Measurements from ENCODE around the gene IL13RA1. TPM values are rescaled to one million over a fixed set of nuclear protein-coding genes. Genes with fewer than 3 reads are reported as not detected.
"Not testable (repeated sequence)": the region's sequence is repeated elsewhere in the genome, so short reads cannot be mapped to it uniquely, and the experiment has no call there.

The IL13RA1 gene
- total and polyA plus RNA-seq, 5 donors, result 13.6 to 30.9 (median 24.5) TPM

DNA sequence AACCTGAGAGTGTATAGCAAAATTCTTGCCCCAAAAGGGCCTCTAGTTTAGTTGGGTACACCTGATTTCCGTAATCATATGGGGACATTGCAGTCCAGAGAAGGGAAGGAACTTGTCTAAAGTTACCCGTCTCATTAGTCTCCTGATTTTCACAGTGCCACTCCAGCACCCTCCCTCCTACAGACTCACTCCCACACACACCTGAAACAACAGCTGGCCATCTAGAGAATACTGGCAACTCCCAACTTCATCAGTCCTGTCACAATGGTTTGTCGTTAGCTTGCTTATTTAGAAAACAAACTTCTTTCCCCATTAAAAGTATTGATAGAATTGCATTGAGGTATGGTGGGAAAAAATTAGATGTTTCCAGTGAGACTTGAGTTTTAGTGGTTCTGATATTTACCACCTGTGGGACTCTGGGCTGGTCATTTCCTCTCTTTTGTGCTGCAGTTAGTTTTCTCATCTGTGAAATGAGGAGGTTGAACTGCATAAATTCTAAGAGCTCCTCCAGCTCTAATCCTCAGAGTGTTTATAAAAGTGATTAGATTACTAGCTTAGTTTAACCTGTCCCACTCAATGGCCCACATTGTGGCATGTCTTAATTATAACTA, 1.7 kb downstream of the IL13RA1 start:
- Histone ChIP-seq H3K27ac (ENCODE audit: low read length) (peak overlapping the region; percentile 90), H3K27me3 (ENCODE audit: control insufficient read depth, insufficient read depth) (no peaks in the 10 kb centered on the region), H3K4me3 (ENCODE audit: low read length) (peak overlapping the region; percentile 95), H3K9me3 (ENCODE audit: control insufficient read depth, low read length) (no peaks in the 10 kb centered on the region), H3K4me1 (ENCODE audit: control insufficient read depth, insufficient read depth, low read length) (peaks cover 2% of the 10 kb centered on the region)
- ATAC-seq (no peak), DNase-seq (no peak)
- intact Hi-C loops (cut with DNase I), result no loop called here
- 72% methylated on average over 3 of the region's 3 CpGs for WGBS

- 61% methylated on average over 4 of the region's 4 CpGs for WGBS
Observed at GRCh38 chrX:118730500-118731247, 3.3 kb downstream of the IL13RA1 start.

DNA sequence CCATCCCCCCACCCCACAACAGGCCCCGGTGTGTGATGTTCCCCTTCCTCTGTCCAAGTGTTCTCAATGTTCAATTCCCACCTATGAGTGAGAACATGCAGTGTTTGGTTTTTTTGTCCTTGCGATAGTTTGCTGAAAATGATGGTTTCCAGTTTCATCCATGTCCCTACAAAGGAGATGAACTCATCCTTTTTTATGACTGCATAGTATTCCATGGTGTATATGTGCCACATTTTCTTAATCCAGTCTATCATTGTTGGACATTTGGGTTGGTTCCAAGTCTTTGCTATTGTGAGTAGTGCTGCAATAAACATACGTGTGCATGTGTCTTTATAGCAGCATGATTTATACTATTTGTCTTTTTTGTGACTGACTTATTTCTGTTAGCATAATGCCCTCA, 5.1 kb downstream of the IL13RA1 start:
- H3K4me1 ChIP-seq (ENCODE audit: control insufficient read depth, insufficient read depth, low read length); H3K9me3 ChIP-seq (ENCODE audit: control insufficient read depth, low read length); intact Hi-C loops (cut with DNase I); H3K27me3 ChIP-seq (ENCODE audit: control insufficient read depth, insufficient read depth); H3K4me3 ChIP-seq (ENCODE audit: low read length); DNase-seq; H3K27ac ChIP-seq (ENCODE audit: low read length); ATAC-seq: not testable (repeated sequence)
- WGBS, result 96% methylated on average over 3 of the region's 3 CpGs

More at GRCh38 chrX:118730500-118731247, 3.3 kb downstream of the IL13RA1 start:
- H3K9me3 ChIP-seq (ENCODE audit: control insufficient read depth, low read length), result no peaks in the 10 kb centered on the region
- DNase-seq, result no peak
- intact Hi-C loops (cut with DNase I), result no loop called here
- no peaks in the 10 kb centered on the region for H3K27me3 ChIP-seq (ENCODE audit: control insufficient read depth, insufficient read depth)
- peaks cover 2% of the 10 kb centered on the region for H3K4me1 ChIP-seq (ENCODE audit: control insufficient read depth, insufficient read depth, low read length)
- peak overlapping the region; percentile 3 for H3K27ac ChIP-seq (ENCODE audit: low read length)
- peak overlapping the region; percentile 22 for H3K4me3 ChIP-seq (ENCODE audit: low read length)
- no peak for ATAC-seq

DNA sequence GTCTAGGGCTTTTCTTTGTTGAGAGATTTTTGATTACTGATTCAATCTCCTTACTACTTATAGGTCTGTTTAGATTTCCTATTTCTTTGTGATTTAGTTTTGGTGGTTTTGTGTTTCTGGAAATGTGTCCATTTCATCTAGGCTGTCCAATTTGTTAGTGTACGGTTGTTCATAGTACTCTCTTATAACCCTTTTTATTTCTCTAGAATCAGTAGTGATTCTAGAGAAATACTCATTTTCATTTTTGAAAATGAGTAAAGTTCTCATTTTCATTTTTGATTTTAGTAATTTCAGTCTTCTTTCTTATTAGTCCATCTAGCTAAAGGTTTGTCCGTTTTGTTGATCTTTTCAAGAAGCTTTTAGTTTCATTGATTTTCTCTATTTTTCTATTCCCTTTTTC, 7.5 kb downstream of the IL13RA1 start:
- no peaks in the 10 kb centered on the region for H3K27me3 ChIP-seq (ENCODE audit: control insufficient read depth, insufficient read depth)
- ATAC-seq, result no peak
- no peak overlapping the region for H3K4me3 ChIP-seq (ENCODE audit: low read length)
- intact Hi-C loops (cut with DNase I), result no loop called here
- no peaks in the 10 kb centered on the region for H3K9me3 ChIP-seq (ENCODE audit: control insufficient read depth, low read length)
- WGBS, result 94% methylated on average over 2 of the region's 2 CpGs
- H3K4me1 ChIP-seq (ENCODE audit: control insufficient read depth, insufficient read depth, low read length), result peaks cover 1% of the 10 kb centered on the region
- H3K27ac ChIP-seq (ENCODE audit: low read length), result no peak overlapping the region
- DNase-seq, result no peak

DNA sequence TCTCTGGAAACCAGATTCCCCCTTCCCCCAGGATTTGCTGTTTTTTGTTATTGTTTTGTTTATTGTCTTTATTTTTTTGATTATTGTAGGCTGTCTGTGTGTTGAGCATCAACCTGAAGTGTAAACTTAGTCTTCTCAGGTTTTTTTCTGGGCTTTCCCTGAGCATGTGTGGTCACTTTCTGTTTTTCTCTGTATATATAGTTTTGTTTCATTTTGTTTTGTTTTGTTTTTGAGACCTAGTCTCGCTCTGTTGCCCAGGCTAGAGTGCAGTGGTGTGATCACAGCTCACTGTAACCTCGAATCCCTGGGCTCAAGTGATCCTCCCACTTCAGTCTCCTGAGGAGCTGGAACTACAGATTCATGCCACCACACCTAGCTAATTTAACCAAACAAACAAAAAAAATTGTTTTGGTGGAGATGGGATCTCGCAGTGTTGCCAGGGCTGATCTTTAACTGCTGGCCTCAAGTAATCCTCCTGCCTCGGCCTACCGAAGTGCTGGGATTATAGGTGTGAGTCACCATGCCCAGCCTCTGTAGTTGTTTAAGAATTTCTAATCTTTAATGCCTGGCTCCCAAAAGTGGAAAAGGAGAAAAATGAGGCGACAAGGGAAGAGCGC, 9.1 kb downstream of the IL13RA1 start:
- Histone ChIP-seq H3K4me3 (ENCODE audit: low read length) (no peak overlapping the region), H3K9me3 (ENCODE audit: control insufficient read depth, low read length) (no peaks in the 10 kb centered on the region), H3K4me1 (ENCODE audit: control insufficient read depth, insufficient read depth, low read length) (peaks cover 3% of the 10 kb centered on the region), H3K27me3 (ENCODE audit: control insufficient read depth, insufficient read depth) (no peaks in the 10 kb centered on the region), H3K27ac (ENCODE audit: low read length) (no peak overlapping the region)
- no peak for ATAC-seq
- WGBS, result 96% methylated on average over 7 of the region's 7 CpGs
- intact Hi-C loops (cut with DNase I), result no loop called here
- no peak for DNase-seq

- Histone ChIP-seq H3K4me3 (ENCODE audit: low read length) (no peak overlapping the region), H3K4me1 (ENCODE audit: control insufficient read depth, insufficient read depth, low read length) (peaks cover 3% of the 10 kb centered on the region), H3K27me3 (ENCODE audit: control insufficient read depth, insufficient read depth) (no peaks in the 10 kb centered on the region), H3K9me3 (ENCODE audit: control insufficient read depth, low read length) (no peaks in the 10 kb centered on the region), H3K27ac (ENCODE audit: low read length) (no peak overlapping the region)
- DNase-seq (no peak), ATAC-seq (no peak)
- intact Hi-C loops (cut with DNase I), result no loop called here
Observed at GRCh38 chrX:118739577-118739976, 12.2 kb downstream of the IL13RA1 start.

DNA sequence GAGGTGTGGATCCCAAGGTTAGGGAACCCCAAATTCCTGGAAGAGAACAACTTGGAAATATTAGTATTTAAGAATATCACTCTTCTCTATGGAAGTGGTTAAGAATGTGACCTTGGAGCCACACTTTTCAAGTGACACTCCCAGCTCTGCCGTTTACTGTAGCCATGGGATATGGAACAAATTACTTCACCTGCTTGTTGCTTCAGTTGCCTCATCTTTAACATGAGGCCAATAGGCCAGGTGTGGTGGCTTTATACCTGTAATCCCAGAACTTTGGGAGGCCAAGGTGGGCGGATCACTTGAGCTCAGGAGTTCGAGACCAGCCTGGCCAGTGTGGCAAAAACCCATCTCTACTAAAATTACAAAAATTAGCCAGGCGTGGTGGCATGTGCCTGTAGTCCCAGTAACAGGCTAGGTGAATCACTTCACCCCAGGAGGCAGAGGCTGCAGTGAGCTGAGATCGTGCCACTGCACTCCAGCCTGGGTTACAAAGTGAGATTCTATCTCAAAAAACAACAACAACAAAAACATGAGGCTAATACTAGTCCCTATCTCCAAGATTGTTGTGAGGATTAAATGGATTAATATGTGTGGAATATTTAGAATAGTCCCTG, 13.0 kb downstream of the IL13RA1 start:
- WGBS, result 75% methylated on average over 5 of the region's 5 CpGs
- no peak for ATAC-seq
- H3K4me1 ChIP-seq (ENCODE audit: control insufficient read depth, insufficient read depth, low read length), result peaks cover 3% of the 10 kb centered on the region

DNA sequence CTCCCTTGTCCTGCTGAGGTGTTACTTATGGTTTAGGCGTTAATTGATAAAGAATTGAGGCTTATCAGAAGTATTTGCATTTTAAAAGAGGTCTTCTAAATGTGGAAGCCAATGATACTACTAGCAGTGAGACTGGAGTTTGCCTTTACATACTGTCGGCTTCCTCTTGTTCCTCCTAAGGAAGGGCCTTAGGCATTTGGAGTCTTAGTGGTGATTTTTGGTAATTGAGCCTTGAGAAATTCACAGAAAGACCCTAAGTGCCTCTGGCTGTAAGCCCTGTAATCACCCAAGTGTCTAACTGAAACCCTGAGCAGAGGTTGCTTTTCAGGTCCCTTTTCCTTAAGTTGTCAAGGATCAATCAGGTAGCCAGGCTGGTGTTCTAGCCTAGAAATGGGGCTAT, 14.8 kb downstream of the IL13RA1 start:
- Histone ChIP-seq H3K27me3 (ENCODE audit: control insufficient read depth, insufficient read depth) (no peaks in the 10 kb centered on the region), H3K27ac (ENCODE audit: low read length) (no peak overlapping the region), H3K4me1 (ENCODE audit: control insufficient read depth, insufficient read depth, low read length) (peaks cover 3% of the 10 kb centered on the region), H3K9me3 (ENCODE audit: control insufficient read depth, low read length) (no peaks in the 10 kb centered on the region), H3K4me3 (ENCODE audit: low read length) (no peak overlapping the region)
- no peak for DNase-seq
- ATAC-seq, result no peak
- intact Hi-C loops (cut with DNase I), result no loop called here
- WGBS, result 78% methylated on average over 2 of the region's 2 CpGs

More for the DNA sequence above, 13.0 kb downstream of the IL13RA1 start:
- Histone ChIP-seq H3K4me3 (ENCODE audit: low read length) (no peak overlapping the region), H3K9me3 (ENCODE audit: control insufficient read depth, low read length) (no peaks in the 10 kb centered on the region), H3K27ac (ENCODE audit: low read length) (no peak overlapping the region), H3K27me3 (ENCODE audit: control insufficient read depth, insufficient read depth) (no peaks in the 10 kb centered on the region)
- no peak for DNase-seq
- intact Hi-C loops (cut with DNase I), result no loop called here

- ATAC-seq, result no peak
- no peak overlapping the region for H3K27ac ChIP-seq (ENCODE audit: low read length)
- intact Hi-C loops (cut with DNase I), result no loop called here
Observed at GRCh38 chrX:118745570-118745969, 18.2 kb downstream of the IL13RA1 start.

DNA sequence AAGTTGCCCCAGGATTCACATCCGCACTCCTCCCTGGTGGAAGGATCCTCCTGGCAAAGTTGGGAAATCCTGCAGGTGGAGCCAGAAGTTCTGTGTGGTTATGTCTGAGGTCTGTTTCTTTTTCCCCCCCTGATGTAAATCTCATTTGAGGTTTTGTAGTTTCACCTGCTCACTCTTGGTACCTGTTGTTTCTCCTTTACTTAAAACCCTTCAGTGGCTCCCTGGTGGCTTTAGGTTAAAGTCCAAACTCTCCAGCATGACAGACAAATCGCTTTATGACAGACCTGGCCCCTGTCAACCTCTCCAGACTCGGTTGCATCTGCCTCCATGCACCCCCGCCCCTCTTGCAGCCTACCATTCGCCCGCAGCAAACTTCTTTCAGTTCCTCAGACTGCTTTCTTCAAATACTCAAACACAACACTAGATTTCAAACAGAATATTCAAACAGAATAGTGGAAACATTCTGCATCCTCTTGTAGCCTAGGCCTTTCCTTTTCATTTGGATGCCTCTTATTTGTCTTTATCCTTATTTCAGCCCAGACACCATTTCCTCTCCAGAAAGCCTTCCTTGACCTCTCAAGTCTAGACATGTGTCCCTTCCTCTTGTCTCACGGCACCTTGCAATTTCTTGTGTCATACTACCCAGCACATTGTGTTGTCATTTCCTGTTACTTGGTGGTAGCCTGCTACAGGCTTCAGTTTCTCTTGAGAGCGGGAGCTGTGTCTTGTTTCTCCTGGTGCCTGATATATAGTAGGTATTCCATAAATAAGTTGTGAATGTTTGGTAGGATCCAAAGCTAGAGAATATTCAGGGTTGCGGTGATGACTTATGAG, 24.8 kb downstream of the IL13RA1 start:
- ATAC-seq, result no peak
- 86% methylated on average over 9 of the region's 9 CpGs for WGBS
- H3K4me1 ChIP-seq (ENCODE audit: control insufficient read depth, insufficient read depth, low read length), result no peaks in the 10 kb centered on the region

More at GRCh38 chrX:118745570-118745969, 18.2 kb downstream of the IL13RA1 start:
- Histone ChIP-seq H3K4me1 (ENCODE audit: control insufficient read depth, insufficient read depth, low read length) (no peaks in the 10 kb centered on the region), H3K4me3 (ENCODE audit: low read length) (no peak overlapping the region), H3K27me3 (ENCODE audit: control insufficient read depth, insufficient read depth) (no peaks in the 10 kb centered on the region), H3K9me3 (ENCODE audit: control insufficient read depth, low read length) (no peaks in the 10 kb centered on the region)
- no peak for DNase-seq
- 66% methylated on average over 2 of the region's 2 CpGs for WGBS

More for the DNA sequence above, 24.8 kb downstream of the IL13RA1 start:
- no peaks in the 10 kb centered on the region for H3K9me3 ChIP-seq (ENCODE audit: control insufficient read depth, low read length)
- no peak for DNase-seq
- intact Hi-C loops (cut with DNase I), result no loop called here
- H3K27me3 ChIP-seq (ENCODE audit: control insufficient read depth, insufficient read depth), result no peaks in the 10 kb centered on the region
- no peak overlapping the region for H3K4me3 ChIP-seq (ENCODE audit: low read length)
- H3K27ac ChIP-seq (ENCODE audit: low read length), result no peak overlapping the region
